Small intestine (tissue), 7 donors: ENCODE data around the gene KRT33A. TPM values are rescaled to one million over a fixed set of nuclear protein-coding genes. Genes with fewer than 3 reads are reported as not detected.

Experiments used
- DNase-seq, 2 donors: peaks; one replicate each; pipeline versions ENCODE4 v3.0.0 to v3.0.0-alpha.2; 2013
- FAIRE-seq: peaks from 2 replicates; lab custom pipeline; 2012; peaks lifted over from hg19 to GRCh38; lab: Jason Lieb, UNC
- H3K27ac ChIP-seq, 3 donors: one replicate each; pipeline ENCODE4 v1.5.1; 2013; ENCODE audit warnings: low read length in 2 of 3, mild to moderate bottlenecking in 2 of 3, control low read depth in 1 of 3, inconsistent platforms in 1 of 3, low read depth in 1 of 3, moderate library complexity in 1 of 3
- H3K27me3 ChIP-seq, 3 donors: one replicate each; pipeline ENCODE4 v1.6.1; 2013; ENCODE audit warnings: low read length in 3 of 3, inconsistent platforms in 1 of 3; ENCODE audit not compliant: control insufficient read depth in 3 of 3, insufficient read depth in 3 of 3
- H3K36me3 ChIP-seq, 3 donors: one replicate each; pipeline ENCODE4 v1.6.1; 2013; ENCODE audit warnings: low read length in 3 of 3, inconsistent platforms in 1 of 3, low read depth in 1 of 3, mild to moderate bottlenecking in 1 of 3, moderate library complexity in 1 of 3; ENCODE audit not compliant: control insufficient read depth in 3 of 3, insufficient read depth in 2 of 3
- H3K4me1 ChIP-seq, 3 donors: one replicate each; pipeline ENCODE4 v1.6.1; 2013; ENCODE audit warnings: low read length in 2 of 3, inconsistent platforms in 1 of 3, low read depth in 1 of 3, mild to moderate bottlenecking in 1 of 3, moderate library complexity in 1 of 3; ENCODE audit not compliant: control insufficient read depth in 3 of 3, insufficient read depth in 2 of 3
- H3K4me3 ChIP-seq, 3 donors: one replicate each; pipeline ENCODE4 v1.5.1; 2013; ENCODE audit warnings: low read length in 3 of 3, control low read depth in 1 of 3, inconsistent platforms in 1 of 3, low read depth in 1 of 3, mild to moderate bottlenecking in 1 of 3, moderate library complexity in 1 of 3
- H3K9me3 ChIP-seq, 2 donors: one replicate each; pipeline ENCODE4 v1.6.1; 2013; ENCODE audit warnings: low read depth in 1 of 2, low read length in 1 of 2; ENCODE audit not compliant: control insufficient read depth in 2 of 2, insufficient read depth in 1 of 2
- WGBS, 3 donors: extraction: QIAGEN DNeasy Blood & Tissue Kit; methylation state at CpG; one replicate each; pipeline ENCODE4 v1.1.7; 2013; 5-methylcytosine and 5-hydroxymethylcytosine counted together
- polyA plus RNA-seq, 4 donors: library from polyadenylated mRNA; stranded (reverse) in 3 of 4; unstranded in 1 of 4; fragments of 200-250 nt in 3 of 4; fragments of 120-200 nt in 1 of 4; gene quantifications; one replicate each; pipeline versions ENCODE4 v1.2.1 to v1.2.3, GENCODE V29; 2013
- donor health status: healthy with polysubstance abuse.
- donor health status: control.
- donor health status: control.
- donor health status: Bipolar disorder and iron deficiency.
- donor health status: healthy.

The KRT33A gene
- polyA plus RNA-seq, 4 donors, result not detected

DNA sequence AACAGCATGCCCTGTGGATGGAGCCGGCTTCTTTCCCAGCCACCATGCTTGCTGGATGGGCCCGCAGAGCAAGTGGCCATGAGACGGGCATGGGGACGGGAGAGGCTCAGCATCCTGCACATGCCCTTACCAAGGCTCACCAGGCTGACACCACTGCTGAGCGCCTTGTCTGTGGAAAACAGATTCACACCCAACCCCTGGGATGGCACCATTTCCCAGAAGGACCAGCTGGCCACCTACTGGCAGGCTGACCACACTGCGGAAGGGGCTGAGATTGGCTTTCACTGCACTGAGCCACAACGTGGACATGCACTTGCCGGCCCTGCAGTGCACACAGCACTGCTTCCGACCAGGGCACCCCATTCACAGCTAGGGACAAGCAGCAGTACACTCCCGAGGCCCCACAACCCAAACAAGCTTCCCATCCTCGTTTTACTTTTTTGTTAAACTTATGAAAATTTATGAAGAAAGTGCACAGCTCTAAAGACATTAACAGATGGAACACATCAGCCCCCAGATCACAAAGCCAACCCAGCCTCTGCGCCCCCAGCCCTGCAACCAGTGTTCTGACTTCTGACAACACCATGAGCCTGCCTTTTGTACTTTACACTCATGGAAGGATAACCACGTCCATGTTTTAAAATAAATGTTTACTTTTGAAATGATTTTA is 21.2 kb downstream of the KRT33A start:
- no peak for FAIRE-seq

GRCh38 chr17:41328207-41328606 is 22.4 kb downstream of the KRT33A start:
- H3K4me1 ChIP-seq, result no peaks in the 10 kb centered on the region
- H3K27me3 ChIP-seq, result no peaks in the 10 kb centered on the region
- no peak for DNase-seq
- no peak for FAIRE-seq
- H3K4me3 ChIP-seq, result no peak overlapping the region
- 80 to 94% (median 81%) methylated on average over 7 of the region's 7 CpGs for WGBS, 3 donors
- H3K27ac ChIP-seq, result no peak overlapping the region
- H3K9me3 ChIP-seq, result no peaks in the 10 kb centered on the region
- no peaks in the 10 kb centered on the region for H3K36me3 ChIP-seq

More for the DNA sequence above, 21.2 kb downstream of the KRT33A start:
- Histone ChIP-seq H3K4me1 (no peaks in the 10 kb centered on the region), H3K27me3 (no peaks in the 10 kb centered on the region), H3K4me3 (no peak overlapping the region), H3K27ac (no peak overlapping the region), H3K9me3 (no peaks in the 10 kb centered on the region), H3K36me3 (no peaks in the 10 kb centered on the region)
- 52 to 58% (median 53%) methylated on average over 13 of the region's 13 CpGs for WGBS, 3 donors
- peak; percentile 46 to 53 for DNase-seq

DNA sequence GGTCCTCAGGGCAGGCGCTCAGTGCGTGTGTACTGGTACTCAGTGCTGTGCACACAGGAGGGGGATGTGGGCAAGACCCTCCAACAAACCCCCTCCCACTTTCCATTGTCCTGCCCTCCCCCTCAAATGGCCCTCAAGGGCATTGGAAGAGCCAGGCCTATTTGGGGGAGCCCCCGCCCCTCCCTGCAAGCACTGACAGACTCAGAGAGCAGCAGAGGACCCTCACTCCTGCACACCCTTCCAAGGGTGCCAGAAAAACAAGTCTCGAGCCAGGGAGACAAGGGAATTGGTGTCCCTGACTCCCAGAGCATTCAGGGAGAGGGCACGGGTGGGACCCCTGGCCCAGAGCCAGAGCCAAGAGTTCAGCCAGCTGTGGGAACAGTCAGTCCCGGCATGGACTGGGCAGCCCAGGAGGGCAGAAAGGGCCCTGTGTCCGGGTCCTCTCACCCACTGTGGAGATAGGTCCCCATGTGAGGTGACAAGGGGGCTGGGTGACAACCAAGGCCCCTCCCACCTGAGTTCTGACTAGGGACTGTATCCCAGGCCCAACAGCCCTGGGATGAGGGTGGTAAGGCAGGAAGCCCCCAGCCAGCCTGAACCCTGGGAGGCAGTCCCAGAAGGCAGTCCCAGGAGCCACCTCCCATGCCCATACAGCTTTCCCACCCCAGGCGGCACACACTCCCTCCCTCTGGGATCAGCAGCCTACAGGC is 23.1 kb downstream of the KRT33A start:
- WGBS, 3 donors, result 72 to 78% (median 72%) methylated on average over 8 of the region's 8 CpGs
- DNase-seq, result no peak

GRCh38 chr17:41326173-41327145 is 24.2 kb downstream of the KRT33A start:
- Histone ChIP-seq H3K36me3 (no peaks in the 10 kb centered on the region), H3K4me3 (no peak overlapping the region), H3K27ac (no peak overlapping the region), H3K27me3 (no peaks in the 10 kb centered on the region), H3K4me1 (no peaks in the 10 kb centered on the region), H3K9me3 (no peaks in the 10 kb centered on the region)
- no peak for DNase-seq
- FAIRE-seq, result no peak
- WGBS, 3 donors, result 69 to 80% (median 73%) methylated on average over 18 of the region's 18 CpGs

More for the DNA sequence above, 23.1 kb downstream of the KRT33A start:
- no peak overlapping the region for H3K4me3 ChIP-seq
- no peaks in the 10 kb centered on the region for H3K4me1 ChIP-seq
- no peak for FAIRE-seq
- H3K27me3 ChIP-seq, result no peaks in the 10 kb centered on the region
- H3K36me3 ChIP-seq, result no peaks in the 10 kb centered on the region
- no peaks in the 10 kb centered on the region for H3K9me3 ChIP-seq
- H3K27ac ChIP-seq, result no peak overlapping the region

DNA sequence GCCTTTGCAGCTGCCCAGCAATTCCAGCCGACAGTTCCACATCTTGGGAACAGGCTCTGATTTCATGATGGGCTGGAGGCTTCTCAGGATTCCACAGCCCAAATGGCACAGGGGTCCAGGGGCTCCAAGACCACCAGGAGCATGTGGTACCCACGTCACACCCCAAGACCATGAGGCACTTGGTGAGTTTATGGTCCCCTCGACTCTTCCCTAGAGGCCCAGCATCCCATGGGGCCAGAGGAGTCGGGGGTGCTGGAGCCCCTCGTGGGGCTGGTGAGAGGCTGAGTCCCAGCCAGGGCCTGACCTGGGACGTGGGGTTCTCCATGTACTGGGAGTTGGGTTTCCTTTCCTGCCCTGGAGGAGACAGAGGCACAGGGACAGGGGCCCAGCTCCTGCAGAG is 25.0 kb downstream of the KRT33A start:
- no peak overlapping the region for H3K4me3 ChIP-seq
- no peaks in the 10 kb centered on the region for H3K36me3 ChIP-seq
- 69 to 86% (median 75%) methylated on average over 6 of the region's 6 CpGs for WGBS, 3 donors
- H3K27ac ChIP-seq, result no peak overlapping the region
- no peaks in the 10 kb centered on the region for H3K27me3 ChIP-seq
- no peak for FAIRE-seq
- DNase-seq, result no peak
- H3K9me3 ChIP-seq, result no peaks in the 10 kb centered on the region
- H3K4me1 ChIP-seq, result no peaks in the 10 kb centered on the region

GRCh38 chr17:41325126-41325525 is 25.5 kb downstream of the KRT33A start:
- DNase-seq (no peak), FAIRE-seq (no peak)
- H3K9me3 ChIP-seq, result no peaks in the 10 kb centered on the region
- H3K27ac ChIP-seq, result no peak overlapping the region
- 64 to 79% (median 65%) methylated on average over 10 of the region's 10 CpGs for WGBS, 3 donors
- H3K4me1 ChIP-seq, result no peaks in the 10 kb centered on the region
- no peaks in the 10 kb centered on the region for H3K27me3 ChIP-seq
- no peak overlapping the region for H3K4me3 ChIP-seq
- no peaks in the 10 kb centered on the region for H3K36me3 ChIP-seq

DNA sequence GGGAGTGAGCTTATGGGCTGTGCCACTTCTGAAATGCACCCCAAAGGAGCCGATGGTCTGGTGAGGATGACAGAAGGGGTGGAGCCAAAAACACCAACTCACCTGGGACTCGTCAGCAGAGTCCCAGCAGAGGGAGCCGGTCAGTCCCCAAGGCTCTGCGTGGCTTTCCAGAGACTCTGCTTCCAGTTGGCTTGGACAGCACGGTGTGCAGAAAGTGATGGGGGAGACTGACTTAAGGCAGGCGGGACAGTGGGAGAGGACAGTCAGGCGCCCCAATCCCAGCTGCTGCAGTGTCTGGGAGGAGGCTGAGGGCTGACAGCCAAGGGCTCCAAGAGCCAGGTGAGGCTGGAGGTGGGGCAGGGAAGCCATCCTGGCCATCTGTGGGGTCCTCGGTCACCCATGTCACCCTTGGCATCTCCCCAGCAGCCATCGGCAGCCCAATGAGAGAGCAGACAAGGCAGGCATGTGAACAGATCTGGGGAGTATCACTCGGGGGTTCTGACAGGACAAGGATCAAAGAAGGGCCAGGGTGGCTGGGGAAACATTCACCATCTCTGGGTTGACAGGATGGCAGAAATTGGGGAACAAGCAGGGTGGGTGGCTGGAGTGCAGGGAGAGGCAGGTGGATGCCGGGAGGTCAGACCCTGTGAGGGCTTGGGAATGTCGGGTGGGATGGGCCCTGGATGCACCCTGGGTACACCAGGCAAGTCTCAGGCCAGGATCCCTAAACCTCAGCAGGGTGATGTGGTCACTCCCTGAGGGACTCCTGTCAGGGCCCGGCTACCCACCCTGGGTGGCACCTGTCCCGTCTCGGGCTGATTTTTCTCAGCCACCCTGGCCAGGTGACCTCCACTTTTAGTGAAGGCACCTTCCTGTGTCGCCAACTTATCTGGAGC is 26.2 kb downstream of the KRT33A start:
- Histone ChIP-seq H3K9me3 (no peaks in the 10 kb centered on the region), H3K4me3 (no peak overlapping the region), H3K27me3 (no peaks in the 10 kb centered on the region), H3K27ac (no peak overlapping the region), H3K4me1 (no peaks in the 10 kb centered on the region), H3K36me3 (no peaks in the 10 kb centered on the region)
- 49 to 64% (median 51%) methylated on average over 16 of the region's 16 CpGs for WGBS, 3 donors
- no peak for FAIRE-seq
- DNase-seq, result peak; percentile 25 to 54
